22Rv1 (cell line): ENCODE measurements around the gene BEAN1.

Experiments used
- CTCF ChIP-seq: fragments of 450-650 bp; IDR thresholded peaks from 2 replicates; pipeline ENCODE4 v1.5.1; 2017; ENCODE audit warnings: mild to moderate bottlenecking
- ZFX ChIP-seq: fragments of 450-650 bp; IDR thresholded peaks from 2 replicates; pipeline ENCODE4 v1.6.1; 2017; ENCODE audit warnings: antibody characterized with exemption, borderline replicate concordance

DNA sequence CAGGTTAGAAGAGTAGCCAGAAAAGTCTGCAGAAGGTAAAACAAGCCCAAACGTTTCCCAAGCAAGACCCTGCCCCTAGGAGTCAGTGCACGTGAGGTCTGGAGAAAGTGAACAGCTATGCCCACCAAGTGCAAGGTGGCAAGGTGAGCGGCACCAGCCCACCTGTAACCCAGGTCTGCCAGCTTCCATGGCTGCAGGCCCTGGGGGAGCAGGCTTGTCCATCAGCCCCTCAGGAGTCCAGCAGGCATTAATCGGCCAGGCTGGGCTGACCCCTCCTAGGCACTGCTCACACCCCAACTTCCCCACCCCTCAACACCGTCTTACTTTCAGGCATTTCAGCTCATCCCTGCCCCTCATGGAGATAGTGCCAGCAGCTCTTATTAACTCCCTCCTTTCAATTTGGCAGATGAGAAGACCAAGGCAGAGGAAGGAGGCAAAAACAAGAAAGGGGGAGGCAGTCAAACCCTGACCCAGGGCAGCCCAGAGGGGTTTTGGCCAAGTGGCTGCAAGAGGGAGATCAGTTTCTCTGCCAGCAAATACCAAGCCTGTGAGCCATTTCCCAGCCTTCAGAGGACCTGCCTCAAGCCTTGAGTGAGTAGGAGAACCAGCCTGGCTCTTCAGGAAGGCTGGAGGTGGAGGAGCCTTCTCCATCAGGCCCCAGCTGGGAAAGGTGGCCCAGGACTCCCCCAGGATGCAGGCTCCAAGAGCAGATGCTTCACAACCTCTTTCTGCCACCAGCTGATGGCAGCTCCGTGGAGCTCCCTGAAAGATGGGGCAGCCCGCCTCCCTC lies 14.7 kb downstream of the BEAN1 start:
- TF ChIP-seq CTCF (no peak), ZFX (no peak)
